ENCODE results near the gene FAM9C. TPM values are rescaled to one million over a fixed set of nuclear protein-coding genes. Genes with fewer than 3 reads are reported as not detected.

Gene FAM9C
- total and polyA plus RNA-seq, 9 of the 15 experiments (the other 6 are each of a cell fraction or from before 2014, with no cell fraction given) = not detected

- no peak for TF ChIP-seq TBL1XR1 (IDR thresholded peaks at IDR 0.05; ENCODE audit: low read length in 2 of 2)
- no peak for TF ChIP-seq ZNF740 (CRISPR knock-in tag; IDR thresholded peaks at IDR 0.05)
- TF ChIP-seq ZNF740 (tag; IDR thresholded peaks at IDR 0.05) = no peak
- no peak for TF ChIP-seq HBP1 (CRISPR knock-in tag; IDR thresholded peaks at IDR 0.05)
Measured at GRCh38 chrX:12989461-12989860, 55.0 kb downstream of the FAM9C start (continued).

- no TSS peak for BruUV-seq (replicated peaks)
- no peaks in the 10 kb centered on the region for H4K20me1 ChIP-seq (replicated peaks; ENCODE audit: control insufficient read depth, insufficient read depth, low read length)
- WGBS (ENCODE audit: insufficient coverage, low coverage, missing lambda C conversion rate) = 27% methylated on average over 7 of the region's 7 CpGs
- peak; percentile 74 for FAIRE-seq
- no peaks in the 10 kb centered on the region for H3K9me1 ChIP-seq (ENCODE audit: control insufficient read depth, insufficient read depth, low read length)
- no peaks in the 10 kb centered on the region for H3K27me3 ChIP-seq (ENCODE audit: control insufficient read depth in 2 of 2, insufficient read depth in 2 of 2, low read length in 2 of 2)
- in situ Hi-C loops (cut with MboI) = no loop called here
- intact Hi-C loops (cut with micrococcal nuclease) = no loop called here
- POLR2A ChIA-PET = no interaction called here
- no peak overlapping the region for H3K27ac ChIP-seq (ENCODE audit: extremely low read depth, low read depth, low read length)
- H2AFZ ChIP-seq (ENCODE audit: low read depth, low read length) = peak overlapping the region; percentile 78
- H3K36me3 ChIP-seq (ENCODE audit: control insufficient read depth, insufficient read depth, low read length) = no peaks in the 10 kb centered on the region
- CTCF ChIA-PET (ENCODE audit: low intra/inter-chr PET ratio) = no interaction called here
- no peaks in the 10 kb centered on the region for H3K79me2 ChIP-seq (ENCODE audit: control insufficient read depth, insufficient read depth, low read length)
- H3K9ac ChIP-seq (ENCODE audit: insufficient read depth in 1 of 2, low read depth in 2 of 2, low read length in 2 of 2) = peak overlapping the region in 1 of 2 experiments; percentile 15; a peak in 1 of 4 replicates
- no peaks in the 10 kb centered on the region for H3K9me3 ChIP-seq (replicated peaks; ENCODE audit: control insufficient read depth, insufficient read depth, low read depth, low read length)
- peak; percentile 20 to 62 (median 32) for DNase-seq (ENCODE audit: extremely low read depth in 1 of 4, low spot score in 3 of 4)
- peak; percentile 55 for ATAC-seq
- no peak overlapping the region for H3K4me2 ChIP-seq (ENCODE audit: insufficient read depth, low read length)
- no peak overlapping the region for H3K4me3 ChIP-seq
- H3K4me1 ChIP-seq (replicated peaks in 1 of 2; ENCODE audit: control insufficient read depth in 2 of 2, insufficient read depth in 2 of 2, low read length in 2 of 2) = peaks cover 0 to 31% of the 10 kb centered on the region in 2 experiments; a peak in 2 of 5 replicates
- TF ChIP-seq DPF2 (IDR thresholded peaks at IDR 0.05) = peak; percentile 63
- no peak for TF ChIP-seq NFE2 (IDR thresholded peaks at IDR 0.05; ENCODE audit: low read depth)
- no peak for TF ChIP-seq ZNF24 (IDR thresholded peaks at IDR 0.05)
- no peak for TF ChIP-seq SPI1 (IDR thresholded peaks at IDR 0.05; ENCODE audit: borderline replicate concordance, low read depth, low read length)
- TF ChIP-seq HINFP (tag; conservative IDR thresholded peaks at IDR 0.05; ENCODE audit: low read depth) = no peak
- no peak for TF ChIP-seq POLR2H (tag; IDR thresholded peaks at IDR 0.05; ENCODE audit: low read depth)
- TF ChIP-seq ZNF584 (CRISPR knock-in tag; IDR thresholded peaks at IDR 0.05; ENCODE audit: low read depth) = no peak
- TF ChIP-seq MAX (CRISPR knock-in tag; IDR thresholded peaks at IDR 0.05) = no peak
- peak; percentile 71; the same call in 1 of the 2 replicates for TF ChIP-seq SMARCA4 (IDR thresholded peaks at IDR 0.05)
- TF ChIP-seq ARID1B (IDR thresholded peaks at IDR 0.05) = peak; percentile 57
Measured at GRCh38 chrX:12988797-12989196, 55.6 kb downstream of the FAM9C start.
